Neural cell (in vitro differentiated cells): Measurements from ENCODE around the gene RIMS4. TPM values are rescaled to one million over a fixed set of nuclear protein-coding genes. Genes with fewer than 3 reads are reported as not detected.

Experiments
- H2AFZ ChIP-seq: fragments of 200-600, 300-800 bp; sonication (generic), shearing (Covaris generic); 2 replicates; pipeline ENCODE4 v1.6.0; 2014; ENCODE audit warnings: low read depth, mild to moderate bottlenecking, antibody characterized with exemption, low read length, moderate library complexity
- H3F3A ChIP-seq: fragments of 200-600 bp; shearing (Covaris generic); 2 replicates; pipeline ENCODE4 v1.6.1; 2016; ENCODE audit warnings: mild to moderate bottlenecking, moderate library complexity, mixed read lengths, antibody characterized with exemption, low read length; ENCODE audit not compliant: insufficient read depth, poor library complexity, severe bottlenecking
- H3K27ac ChIP-seq: fragments of 200-600, 300-800 bp; sonication (generic), shearing (Covaris generic); 2 replicates; pipeline ENCODE4 v1.5.1; 2014; ENCODE audit warnings: mild to moderate bottlenecking, low read length, moderate library complexity
- H3K27me3 ChIP-seq: fragments of 300-800, 200-600 bp; sonication (generic), shearing (Covaris generic); 2 replicates; pipeline ENCODE4 v1.6.0; 2014; ENCODE audit warnings: mild to moderate bottlenecking, low read depth, low read length, moderate library complexity; ENCODE audit not compliant: insufficient read depth
- H3K36me3 ChIP-seq: fragments of 300-800, 200-600 bp; sonication (generic), shearing (Covaris generic); 2 replicates; pipeline ENCODE4 v1.5.1; 2014; ENCODE audit warnings: mild to moderate bottlenecking, antibody characterized with exemption, low read length, moderate library complexity; ENCODE audit not compliant: insufficient read depth
- H3K4me2 ChIP-seq: fragments of 300-800, 200-600 bp; sonication (generic), shearing (Covaris generic); 2 replicates; pipeline ENCODE4 v1.6.0; 2014; ENCODE audit warnings: mild to moderate bottlenecking, low read length
- H3K4me3 ChIP-seq: fragments of 300-800, 200-600 bp; sonication (generic), shearing (Covaris generic); 2 replicates; pipeline ENCODE4 v1.5.1; 2014; ENCODE audit warnings: mild to moderate bottlenecking, low read length, moderate library complexity
- H3K79me2 ChIP-seq: fragments of 200-600 bp; shearing (Covaris generic); replicated peaks from 2 replicates; pipeline ENCODE4 v1.6.0; 2014; ENCODE audit warnings: mild to moderate bottlenecking, low read length, moderate library complexity; ENCODE audit not compliant: insufficient read depth
- H3K9ac ChIP-seq: fragments of 300-800, 200-600 bp; sonication (generic), shearing (Covaris generic); 2 replicates; pipeline ENCODE4 v1.6.1; 2016; ENCODE audit warnings: mild to moderate bottlenecking, low read length, mixed read lengths
- H3K9me2 ChIP-seq: fragments of 200-600 bp; shearing (Covaris generic); 2 replicates; pipeline ENCODE4 v1.6.1; 2016; ENCODE audit warnings: mild to moderate bottlenecking, low read length, mixed read lengths; ENCODE audit not compliant: insufficient read depth
- H3K9me3 ChIP-seq: fragments of 200-600, 300-800 bp; sonication (generic), shearing (Covaris generic); 2 replicates; pipeline ENCODE4 v1.6.1; 2016; ENCODE audit warnings: mild to moderate bottlenecking, mixed run types, low read length, moderate library complexity, mixed read lengths
- H4K20me1 ChIP-seq: fragments of 200-600 bp; shearing (Covaris generic); 2 replicates; pipeline ENCODE4 v1.6.1; 2016; ENCODE audit warnings: mild to moderate bottlenecking, mixed run types; ENCODE audit not compliant: insufficient read depth
- CTCF ChIP-seq: fragments of 450-650 bp; IDR thresholded peaks from 2 replicates; pipeline ENCODE4 v1.5.1; 2014; ENCODE audit warnings: antibody characterized with exemption, mild to moderate bottlenecking, moderate library complexity; ENCODE audit not compliant: poor library complexity, severe bottlenecking
- EP300 ChIP-seq: fragments of 450-650 bp; conservative IDR thresholded peaks from 2 replicates; pipeline ENCODE4 v1.6.1; 2014; ENCODE audit warnings: antibody characterized with exemption, mild to moderate bottlenecking, moderate library complexity; ENCODE audit not compliant: poor library complexity, severe bottlenecking
- EZH2 ChIP-seq: fragments of 200-600, 300-800 bp; shearing (Covaris generic), sonication (generic); IDR thresholded peaks from 2 replicates; pipeline ENCODE4 v1.6.1; 2014; ENCODE audit warnings: antibody characterized with exemption, low read length, borderline replicate concordance, mild to moderate bottlenecking; ENCODE audit not compliant: insufficient read depth, poor library complexity, severe bottlenecking
- MXI1 ChIP-seq: fragments of 450-650 bp; conservative IDR thresholded peaks from 2 replicates; pipeline ENCODE4 v1.6.1; 2014; ENCODE audit warnings: antibody characterized with exemption, mild to moderate bottlenecking; ENCODE audit not compliant: poor library complexity, severe bottlenecking
- POLR2AphosphoS5 ChIP-seq: IDR thresholded peaks from 2 replicates; pipeline ENCODE4 v1.6.1; 2012
- RAD21 ChIP-seq: fragments of 450-650 bp; conservative IDR thresholded peaks from 2 replicates; pipeline ENCODE4 v1.6.1; 2014; ENCODE audit warnings: antibody characterized with exemption, mild to moderate bottlenecking, moderate library complexity
- REST ChIP-seq: IDR thresholded peaks from 2 replicates; pipeline ENCODE4 v1.6.1; 2012; ENCODE audit warnings: borderline replicate concordance
- SMC3 ChIP-seq: fragments of 450-650 bp; conservative IDR thresholded peaks from 2 replicates; pipeline ENCODE4 v1.6.1; 2014; ENCODE audit warnings: antibody characterized with exemption, mild to moderate bottlenecking, moderate library complexity; ENCODE audit not compliant: poor library complexity
- TAF1 ChIP-seq: IDR thresholded peaks from 2 replicates; pipeline ENCODE4 v1.6.1; 2012; ENCODE audit warnings: low read depth
- polyA plus RNA-seq: library from polyadenylated mRNA; depleted of rRNA; stranded (reverse); fragments of >200 nt; gene quantifications from 2 replicates; pipeline ENCODE4 v1.2.3, GENCODE V29; 2014

Gene RIMS4
- polyA plus RNA-seq, 1 donor from 2014 or later = 40.6 TPM

- H3K27ac ChIP-seq = no peak overlapping the region
- no peaks in the 10 kb centered on the region for H3K79me2 ChIP-seq
- H4K20me1 ChIP-seq = no peaks in the 10 kb centered on the region
- H3K36me3 ChIP-seq = no peaks in the 10 kb centered on the region
- no peaks in the 10 kb centered on the region for H3K9me3 ChIP-seq
- no peak overlapping the region for H3K4me3 ChIP-seq
- H3F3A ChIP-seq = no peaks in the 10 kb centered on the region
- no peak overlapping the region for H2AFZ ChIP-seq
- H3K9me2 ChIP-seq = no peaks in the 10 kb centered on the region
- TF ChIP-seq POLR2AphosphoS5 = no peak
- TF ChIP-seq EZH2 = no peak
- TF ChIP-seq MXI1 = no peak
- TF ChIP-seq TAF1 = no peak
- no peak for TF ChIP-seq REST
- no peak for TF ChIP-seq RAD21
- TF ChIP-seq CTCF = no peak
- TF ChIP-seq SMC3 = no peak
- TF ChIP-seq EP300 = no peak
- no peak overlapping the region for H3K4me2 ChIP-seq
- no peaks in the 10 kb centered on the region for H3K27me3 ChIP-seq
- no peak overlapping the region for H3K9ac ChIP-seq
These were observed 108.5 kb downstream of the RIMS4 start for GRCh38 chr20:44701858-44702256.

Other genes with a start within 250 kb of the RIMS4 start
- 174 and 210 TPM in 2 replicates for gene PKIG, start 228.0 kb downstream of the RIMS4 start, polyA plus RNA-seq
- 0.52 and 0.56 TPM in 2 replicates for gene ADA, start 158.8 kb downstream of the RIMS4 start, polyA plus RNA-seq
- not detected in 2 replicates for gene CCN5, start 95.2 kb downstream of the RIMS4 start, polyA plus RNA-seq
- gene KCNK15, start 64.7 kb downstream of the RIMS4 start, polyA plus RNA-seq = not detected in 2 replicates
- 242 and 279 TPM in 2 replicates for gene YWHAB, start 75.2 kb upstream of the RIMS4 start, polyA plus RNA-seq
- gene PABPC1L, start 99.5 kb upstream of the RIMS4 start, polyA plus RNA-seq = 3.6 and 6.2 TPM in 2 replicates
- gene TOMM34, start 149.9 kb upstream of the RIMS4 start, polyA plus RNA-seq = 10.0 and 11.7 TPM in 2 replicates
- 12.5 and 14.0 TPM in 2 replicates for gene STK4, start 156.0 kb upstream of the RIMS4 start, polyA plus RNA-seq